Mesothelial cell of epicardium (in vitro differentiated cells): Measurements from ENCODE around the gene FER. TPM values are rescaled to one million over a fixed set of nuclear protein-coding genes. Genes with fewer than 3 reads are reported as not detected.
A peak's percentile ranks its signal among the peaks of the same experiment; 100 is the strongest.

ENCODE experiments used
- DNase-seq, 2 experiments: peaks; one replicate each; pipeline ENCODE4 v3.0.0; 2021; ENCODE audit warnings: low spot score in 2 of 2; ENCODE audit not compliant: unreplicated experiment in 2 of 2
- H3K27ac Mint-ChIP-seq: 2 replicates; pipeline ENCODE4 v1.8.0; 2021; ENCODE audit warnings: mixed read lengths
- H3K27me3 Mint-ChIP-seq: 2 replicates; pipeline ENCODE4 v1.8.0; 2021; ENCODE audit warnings: low read depth, mixed read lengths
- H3K36me3 Mint-ChIP-seq: 2 replicates; pipeline ENCODE4 v1.8.0; 2021; ENCODE audit warnings: mixed read lengths
- H3K4me1 Mint-ChIP-seq: 2 replicates; pipeline ENCODE4 v1.8.0; 2021; ENCODE audit warnings: mixed read lengths
- H3K4me3 Mint-ChIP-seq: 2 replicates; pipeline ENCODE4 v1.8.0; 2021; ENCODE audit warnings: mild to moderate bottlenecking, moderate library complexity, mixed read lengths
- H3K9me3 Mint-ChIP-seq: 2 replicates; pipeline ENCODE4 v1.8.0; 2021; ENCODE audit warnings: mixed read lengths
- total RNA-seq: library from RNA; stranded (reverse); gene quantifications from 3 replicates; pipeline ENCODE4 v1.2.1, GENCODE V29; 2021
- TF ChIP-seq, protein P1 (sequence below): fragments of 200-600 bp; sonication (generic); IDR thresholded peaks from one replicate; pipeline ENCODE4 v1.5.0; 2021; ENCODE audit warnings: antibody characterized with exemption; ENCODE audit not compliant: unreplicated experiment

Gene FER
- total RNA-seq, 1 donor from 2014 or later, result 44.3 TPM

DNA sequence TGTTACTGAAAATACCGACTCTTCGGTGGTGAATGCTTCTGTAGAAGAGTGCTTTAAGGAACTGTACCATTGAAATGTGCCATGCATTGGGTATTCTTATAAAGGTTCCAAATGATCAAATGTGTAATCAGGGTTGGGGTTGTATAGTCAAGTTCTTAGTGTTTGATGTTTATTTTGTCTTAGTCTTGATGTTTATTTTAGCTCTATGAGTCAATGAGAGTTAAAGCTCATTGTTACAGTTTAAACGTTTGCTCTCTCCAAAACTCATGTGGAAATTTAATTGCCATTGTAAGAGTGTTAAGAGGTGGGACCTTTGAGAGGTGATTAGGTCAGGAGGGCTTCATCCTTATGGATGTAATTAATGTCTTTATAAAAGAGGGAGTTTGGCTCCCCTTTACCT is 153.0 kb downstream of the FER start:
- H3K4me1 Mint-ChIP-seq, result no peaks in the 10 kb centered on the region
- H3K9me3 Mint-ChIP-seq, result no peaks in the 10 kb centered on the region
- H3K27me3 Mint-ChIP-seq, result no peaks in the 10 kb centered on the region

GRCh38 chr5:108905805-108906204 is 158.1 kb downstream of the FER start:
- no peak overlapping the region for H3K27ac Mint-ChIP-seq
- peaks cover 5% of the 10 kb centered on the region for H3K36me3 Mint-ChIP-seq
- TF ChIP-seq, protein P1, sequence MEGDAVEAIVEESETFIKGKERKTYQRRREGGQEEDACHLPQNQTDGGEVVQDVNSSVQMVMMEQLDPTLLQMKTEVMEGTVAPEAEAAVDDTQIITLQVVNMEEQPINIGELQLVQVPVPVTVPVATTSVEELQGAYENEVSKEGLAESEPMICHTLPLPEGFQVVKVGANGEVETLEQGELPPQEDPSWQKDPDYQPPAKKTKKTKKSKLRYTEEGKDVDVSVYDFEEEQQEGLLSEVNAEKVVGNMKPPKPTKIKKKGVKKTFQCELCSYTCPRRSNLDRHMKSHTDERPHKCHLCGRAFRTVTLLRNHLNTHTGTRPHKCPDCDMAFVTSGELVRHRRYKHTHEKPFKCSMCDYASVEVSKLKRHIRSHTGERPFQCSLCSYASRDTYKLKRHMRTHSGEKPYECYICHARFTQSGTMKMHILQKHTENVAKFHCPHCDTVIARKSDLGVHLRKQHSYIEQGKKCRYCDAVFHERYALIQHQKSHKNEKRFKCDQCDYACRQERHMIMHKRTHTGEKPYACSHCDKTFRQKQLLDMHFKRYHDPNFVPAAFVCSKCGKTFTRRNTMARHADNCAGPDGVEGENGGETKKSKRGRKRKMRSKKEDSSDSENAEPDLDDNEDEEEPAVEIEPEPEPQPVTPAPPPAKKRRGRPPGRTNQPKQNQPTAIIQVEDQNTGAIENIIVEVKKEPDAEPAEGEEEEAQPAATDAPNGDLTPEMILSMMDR, result no peak
- H3K9me3 Mint-ChIP-seq, result peaks cover 4% of the 10 kb centered on the region
- no peaks in the 10 kb centered on the region for H3K4me1 Mint-ChIP-seq
- H3K27me3 Mint-ChIP-seq, result no peaks in the 10 kb centered on the region
- no peak for DNase-seq
- H3K4me3 Mint-ChIP-seq, result no peak overlapping the region

More for the DNA sequence above, 153.0 kb downstream of the FER start:
- H3K36me3 Mint-ChIP-seq, result peaks cover 7% of the 10 kb centered on the region
- TF ChIP-seq, protein P1, result no peak
- no peak overlapping the region for H3K4me3 Mint-ChIP-seq
- DNase-seq, result no peak
- no peak overlapping the region for H3K27ac Mint-ChIP-seq

DNA sequence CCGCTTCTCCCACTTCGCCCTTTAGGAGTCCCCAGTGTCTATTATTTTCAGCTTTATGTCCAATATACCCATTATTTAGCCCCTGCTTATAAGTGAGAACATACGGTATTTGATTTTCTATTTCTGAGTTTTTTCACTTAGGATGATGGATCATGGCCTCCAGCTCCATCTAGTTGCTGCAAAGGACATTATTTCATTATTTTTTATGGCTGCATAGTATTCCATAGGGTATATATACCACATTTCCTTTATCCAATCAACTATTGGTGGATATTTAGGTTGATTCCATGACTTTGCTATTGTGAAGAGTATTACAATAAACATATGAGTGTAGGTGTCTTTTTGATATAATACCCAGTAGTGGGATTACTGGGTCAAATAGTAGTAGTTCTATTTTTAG is 162.9 kb downstream of the FER start:
- Mint-ChIP-seq H3K27ac (no peak overlapping the region), H3K9me3 (peaks cover 10% of the 10 kb centered on the region), H3K36me3 (peaks cover 18% of the 10 kb centered on the region), H3K4me1 (no peaks in the 10 kb centered on the region), H3K27me3 (no peaks in the 10 kb centered on the region), H3K4me3 (no peak overlapping the region)
- TF ChIP-seq, protein P1, result no peak
- no peak for DNase-seq

DNA sequence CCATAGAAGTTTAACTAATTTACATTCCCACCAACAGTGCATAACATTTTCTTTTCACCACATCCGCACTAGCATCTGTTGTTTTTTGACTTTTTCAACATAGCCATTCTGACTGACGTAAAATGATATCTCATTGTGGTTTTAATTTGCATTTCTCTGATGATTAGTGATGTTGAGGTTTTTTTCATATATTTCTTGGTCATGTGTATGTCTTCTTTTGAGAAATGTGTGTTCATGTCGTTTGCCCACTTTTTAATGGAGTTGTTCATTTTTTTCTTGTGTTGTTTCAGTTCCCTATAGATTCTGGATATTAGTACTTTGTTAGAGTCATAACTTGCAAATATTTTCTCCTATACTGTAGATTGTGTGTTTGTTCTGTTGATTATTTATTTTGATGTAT is 163.4 kb downstream of the FER start:
- DNase-seq, result no peak
- TF ChIP-seq, protein P1, result no peak
- Mint-ChIP-seq H3K27me3 (no peaks in the 10 kb centered on the region), H3K4me1 (no peaks in the 10 kb centered on the region), H3K36me3 (peaks cover 18% of the 10 kb centered on the region), H3K4me3 (no peak overlapping the region), H3K27ac (no peak overlapping the region), H3K9me3 (peaks cover 10% of the 10 kb centered on the region)

DNA sequence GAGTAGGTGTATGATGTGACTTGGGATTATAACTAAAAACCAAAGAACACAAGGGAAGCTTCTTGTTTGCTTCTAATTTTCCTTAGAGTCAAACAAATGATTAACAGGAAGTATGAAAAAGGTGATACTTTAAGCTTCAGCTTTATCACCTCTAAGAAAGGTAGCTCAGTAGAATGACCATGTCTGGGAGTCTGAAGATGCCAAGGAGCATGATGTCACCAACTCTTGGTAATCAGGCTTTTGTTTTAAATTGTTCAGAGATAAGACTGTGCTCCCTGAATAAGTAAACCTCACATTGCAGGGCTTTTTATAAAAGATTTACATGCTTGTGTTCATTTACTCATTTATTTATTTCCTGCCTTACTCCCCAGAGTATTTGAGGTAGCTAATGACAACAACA is 169.9 kb downstream of the FER start:
- Mint-ChIP-seq H3K27ac (peak overlapping the region; percentile 4), H3K4me3 (no peak overlapping the region), H3K4me1 (no peaks in the 10 kb centered on the region), H3K9me3 (no peaks in the 10 kb centered on the region), H3K27me3 (no peaks in the 10 kb centered on the region), H3K36me3 (peaks cover 3% of the 10 kb centered on the region)
- TF ChIP-seq, protein P1, result no peak
- no peak for DNase-seq
